Thyroid gland (tissue), 4 donors: ENCODE data around the gene GRM8. TPM values are rescaled to one million over a fixed set of nuclear protein-coding genes. Genes with fewer than 3 reads are reported as not detected.

Experiments used
- DNase-seq, 2 donors: peaks; one replicate each; pipeline ENCODE4 v3.0.0-alpha.2; 2019
- H3K27ac ChIP-seq, 3 donors: fragments of 200-600 bp; sonication (generic); 1 replicate in 2 of 3; 2 replicates in 1 of 3; pipeline ENCODE4 v1.5.1; 2016 to 2019; ENCODE audit warnings: mild to moderate bottlenecking in 1 of 3, moderate library complexity in 1 of 3
- H3K27me3 ChIP-seq: fragments of 200-600 bp; sonication (generic); one replicate; pipeline ENCODE4 v1.5.1; 2019
- H3K36me3 ChIP-seq, 2 donors: fragments of 200-600 bp; sonication (generic); one replicate each; pipeline ENCODE4 v1.5.1; 2016 to 2019
- H3K4me1 ChIP-seq, 2 donors: fragments of 200-600 bp; sonication (generic); one replicate each; pipeline ENCODE4 v1.5.1; 2017 to 2019
- H3K4me3 ChIP-seq, 3 donors: fragments of 200-600 bp; sonication (generic); replicated peaks in 1 of 3; 1 replicate in 2 of 3; 2 replicates in 1 of 3; pipeline ENCODE4 v1.5.1; 2016; ENCODE audit warnings: mild to moderate bottlenecking in 1 of 3
- H3K9me3 ChIP-seq: fragments of 200-600 bp; sonication (generic); one replicate; pipeline ENCODE4 v1.5.1; 2017
- POLR2A ChIP-seq, 2 donors: fragments of 450-650 bp; IDR thresholded peaks; one replicate each; pipeline ENCODE4 v1.6.1; 2017; ENCODE audit warnings: antibody characterized with exemption in 2 of 2, mild to moderate bottlenecking in 2 of 2, moderate library complexity in 1 of 2
- WGBS, 2 donors: methylation state at CpG; one replicate each; pipeline ENCODE4 v1.1.5; 2017; 5-methylcytosine and 5-hydroxymethylcytosine counted together
- intact Hi-C: fragments of 100-400 bp; cut with DNase I; formaldehyde crosslinking; loops from one replicate; pipeline ENCODE4 v1.15.1; 2023
- total RNA-seq, 4 donors: library from RNA; depleted of rRNA; stranded (reverse); fragments of >200 nt; gene quantifications; one replicate each; pipeline ENCODE4 v1.2.3, GENCODE V29; 2016
- TF ChIP-seq, protein P1 (sequence below), 6 experiments: fragments of 200-600 bp in 3 of 6; fragments of 450-650 bp in 3 of 6; sonication (generic) in 3 of 6; IDR thresholded peaks; one replicate each; pipeline ENCODE4 v1.5.1; 2016 to 2019; ENCODE audit warnings: antibody characterized with exemption in 6 of 6, mild to moderate bottlenecking in 2 of 6, inconsistent platforms in 1 of 6, moderate library complexity in 1 of 6

GRM8 gene
- total RNA-seq, 4 donors from 2014 or later = 0.54 to 9.5 (median 4.8) TPM

DNA sequence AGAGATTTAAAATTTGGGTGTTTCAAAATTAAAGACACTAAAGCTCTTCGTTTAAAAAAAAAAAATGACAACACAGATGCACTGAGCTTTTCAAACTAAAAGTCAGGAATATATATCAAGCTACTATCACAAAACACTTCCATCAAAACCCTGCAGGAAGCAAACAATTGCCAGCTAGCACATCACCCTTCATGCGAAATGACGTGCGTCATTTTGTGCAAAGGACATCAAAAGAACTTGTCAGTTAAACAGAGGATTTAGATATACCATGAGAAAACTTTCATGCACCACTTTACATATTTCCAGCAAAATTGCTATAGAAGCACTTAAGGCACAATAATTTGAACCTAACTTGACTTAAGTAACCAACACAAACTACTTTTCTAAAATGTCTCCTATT, 264.7 kb downstream of the GRM8 start:
- intact Hi-C loops = no loop called here
- no peak for DNase-seq
- Histone ChIP-seq H3K27me3 (no peaks in the 10 kb centered on the region), H3K9me3 (no peaks in the 10 kb centered on the region), H3K4me1 (no peaks in the 10 kb centered on the region), H3K27ac (no peak overlapping the region), H3K36me3 (no peaks in the 10 kb centered on the region), H3K4me3 (no peak overlapping the region)
- TF ChIP-seq, protein P1, sequence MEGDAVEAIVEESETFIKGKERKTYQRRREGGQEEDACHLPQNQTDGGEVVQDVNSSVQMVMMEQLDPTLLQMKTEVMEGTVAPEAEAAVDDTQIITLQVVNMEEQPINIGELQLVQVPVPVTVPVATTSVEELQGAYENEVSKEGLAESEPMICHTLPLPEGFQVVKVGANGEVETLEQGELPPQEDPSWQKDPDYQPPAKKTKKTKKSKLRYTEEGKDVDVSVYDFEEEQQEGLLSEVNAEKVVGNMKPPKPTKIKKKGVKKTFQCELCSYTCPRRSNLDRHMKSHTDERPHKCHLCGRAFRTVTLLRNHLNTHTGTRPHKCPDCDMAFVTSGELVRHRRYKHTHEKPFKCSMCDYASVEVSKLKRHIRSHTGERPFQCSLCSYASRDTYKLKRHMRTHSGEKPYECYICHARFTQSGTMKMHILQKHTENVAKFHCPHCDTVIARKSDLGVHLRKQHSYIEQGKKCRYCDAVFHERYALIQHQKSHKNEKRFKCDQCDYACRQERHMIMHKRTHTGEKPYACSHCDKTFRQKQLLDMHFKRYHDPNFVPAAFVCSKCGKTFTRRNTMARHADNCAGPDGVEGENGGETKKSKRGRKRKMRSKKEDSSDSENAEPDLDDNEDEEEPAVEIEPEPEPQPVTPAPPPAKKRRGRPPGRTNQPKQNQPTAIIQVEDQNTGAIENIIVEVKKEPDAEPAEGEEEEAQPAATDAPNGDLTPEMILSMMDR (IDR thresholded peaks at IDR 0.05) = no peak
- TF ChIP-seq POLR2A (IDR thresholded peaks at IDR 0.05) = no peak
- 88 to 94% methylated on average over 4 of the region's 4 CpGs for WGBS, 2 donors

DNA sequence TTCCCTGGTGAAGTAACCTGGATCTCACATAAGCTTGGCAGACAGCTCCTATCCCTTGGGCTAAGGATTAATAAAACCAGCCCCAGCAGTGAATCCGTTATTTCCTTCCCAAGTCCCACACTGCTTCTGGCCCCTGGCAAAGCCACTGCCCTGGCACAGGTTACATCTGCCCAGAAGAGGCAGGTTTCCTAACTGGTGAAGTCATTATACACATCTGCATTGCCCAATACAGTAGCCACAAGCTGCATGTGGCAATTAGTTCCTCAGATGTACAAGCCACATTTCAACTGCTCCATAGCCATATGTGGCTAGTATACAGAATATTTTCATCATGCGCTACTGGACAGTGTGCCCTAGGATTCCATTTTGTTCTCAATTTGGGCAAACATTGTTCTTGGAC, 273.0 kb downstream of the GRM8 start:
- Histone ChIP-seq H3K27me3 (no peaks in the 10 kb centered on the region), H3K4me3 (no peak overlapping the region), H3K9me3 (no peaks in the 10 kb centered on the region), H3K36me3 (no peaks in the 10 kb centered on the region), H3K4me1 (no peaks in the 10 kb centered on the region), H3K27ac (no peak overlapping the region)
- WGBS, 2 donors = 65 to 70% methylated on average over 2 of the region's 2 CpGs
- DNase-seq = no peak
- TF ChIP-seq POLR2A (IDR thresholded peaks at IDR 0.05) = no peak
- TF ChIP-seq, protein P1 (IDR thresholded peaks at IDR 0.05) = no peak
- intact Hi-C loops = no loop called here

DNA sequence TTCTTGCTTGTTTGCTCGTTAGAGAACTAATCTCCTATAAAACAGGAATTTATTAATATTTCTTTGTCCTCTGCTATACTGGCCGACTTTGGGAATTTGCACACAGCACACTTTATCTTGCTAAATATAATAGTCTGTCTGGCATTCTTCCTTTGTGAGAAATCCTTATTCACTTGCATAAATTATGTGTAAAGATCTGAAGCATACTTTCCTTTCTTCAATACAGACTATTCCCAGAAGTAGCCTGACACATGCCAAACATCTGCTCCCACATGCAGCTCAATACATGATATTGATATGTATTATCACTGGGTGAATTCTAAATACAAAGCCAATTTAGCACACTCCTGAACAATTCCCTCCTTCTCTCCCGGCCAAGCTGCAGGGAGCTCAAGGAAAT, 273.9 kb downstream of the GRM8 start:
- TF ChIP-seq, protein P1 (IDR thresholded peaks at IDR 0.05) = no peak
- no peak for TF ChIP-seq POLR2A (IDR thresholded peaks at IDR 0.05)
- no peak for DNase-seq
- Histone ChIP-seq H3K9me3 (no peaks in the 10 kb centered on the region), H3K36me3 (no peaks in the 10 kb centered on the region), H3K27ac (no peak overlapping the region), H3K4me3 (no peak overlapping the region), H3K4me1 (no peaks in the 10 kb centered on the region), H3K27me3 (no peaks in the 10 kb centered on the region)
- WGBS, 2 donors = 78% methylated on average over 3 of the region's 3 CpGs
- intact Hi-C loops = no loop called here

DNA sequence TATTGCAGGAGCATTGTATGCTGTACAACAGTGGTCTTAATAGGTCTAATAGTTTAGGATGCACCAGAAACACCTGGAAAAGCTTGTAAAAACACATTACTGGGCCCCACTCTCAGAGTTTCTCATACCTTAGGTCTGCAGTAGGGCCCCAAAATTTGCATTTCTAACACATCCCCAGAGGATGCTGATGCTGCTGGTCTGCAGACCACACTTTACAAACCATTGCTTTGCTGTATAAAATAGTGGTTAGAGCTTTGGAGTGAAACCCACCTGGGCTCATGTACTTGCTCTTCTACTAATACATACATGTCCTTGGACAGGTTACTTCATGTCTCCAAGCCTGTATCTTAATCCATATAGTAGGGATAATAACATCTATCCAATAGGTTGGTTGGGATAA, 279.7 kb downstream of the GRM8 start:
- no peaks in the 10 kb centered on the region for H3K4me1 ChIP-seq
- H3K27me3 ChIP-seq = no peaks in the 10 kb centered on the region
- intact Hi-C loops = no loop called here
- H3K27ac ChIP-seq = no peak overlapping the region
- no peak for TF ChIP-seq POLR2A (IDR thresholded peaks at IDR 0.05)
- TF ChIP-seq, protein P1 (IDR thresholded peaks at IDR 0.05) = no peak
- no peak for DNase-seq
- H3K36me3 ChIP-seq = no peaks in the 10 kb centered on the region
- no peak overlapping the region for H3K4me3 ChIP-seq
- no peaks in the 10 kb centered on the region for H3K9me3 ChIP-seq

DNA sequence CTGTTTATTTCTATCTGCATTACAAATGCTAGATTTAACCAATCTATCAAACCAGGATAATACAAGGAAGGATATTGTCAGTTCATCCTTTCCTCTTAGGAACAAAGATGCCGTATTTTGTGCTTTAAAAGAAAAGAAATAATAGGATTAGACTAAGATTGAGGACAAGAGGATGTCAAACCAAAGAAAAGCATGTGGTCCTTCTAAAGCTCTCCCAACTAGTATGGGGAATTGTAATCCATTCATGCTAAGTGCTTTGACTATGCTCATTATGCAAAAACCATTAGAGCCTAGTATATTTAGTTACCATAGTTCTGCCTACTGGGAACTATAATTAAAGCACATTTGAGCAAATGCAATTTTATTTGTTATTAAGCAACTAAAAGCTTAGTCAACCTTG, 280.2 kb downstream of the GRM8 start:
- DNase-seq = no peak
- H3K9me3 ChIP-seq = no peaks in the 10 kb centered on the region
- intact Hi-C loops = no loop called here

More for the DNA sequence above, 280.2 kb downstream of the GRM8 start:
- Histone ChIP-seq H3K27ac (no peak overlapping the region), H3K4me3 (no peak overlapping the region), H3K27me3 (no peaks in the 10 kb centered on the region), H3K36me3 (no peaks in the 10 kb centered on the region), H3K4me1 (no peaks in the 10 kb centered on the region)
- 72 to 73% methylated on average over 1 of the region's 1 CpG for WGBS, 2 donors
- TF ChIP-seq POLR2A (IDR thresholded peaks at IDR 0.05) = no peak
- TF ChIP-seq, protein P1 (IDR thresholded peaks at IDR 0.05) = no peak
